HG03060 (cell line): ENCODE data around the gene NXN.
"Not testable (repeated sequence)": the region's sequence is repeated elsewhere in the genome, so short reads cannot be mapped to it uniquely, and the experiment has no call there.

Experiments
- ATAC-seq: cut with Tn5 transposase; IDR thresholded peaks from one replicate; pipeline ENCODE4 v1.9.1; 2021; ENCODE audit warnings: low read depth, moderate number of reproducible peaks; ENCODE audit not compliant: unreplicated experiment

Gene NXN

GRCh38 chr17:1007310-1008007 is 27.9 kb upstream of the NXN start:
- ATAC-seq: no peak

- no peak for ATAC-seq
Measured at GRCh38 chr17:1006054-1006453, 26.5 kb upstream of the NXN start.

DNA sequence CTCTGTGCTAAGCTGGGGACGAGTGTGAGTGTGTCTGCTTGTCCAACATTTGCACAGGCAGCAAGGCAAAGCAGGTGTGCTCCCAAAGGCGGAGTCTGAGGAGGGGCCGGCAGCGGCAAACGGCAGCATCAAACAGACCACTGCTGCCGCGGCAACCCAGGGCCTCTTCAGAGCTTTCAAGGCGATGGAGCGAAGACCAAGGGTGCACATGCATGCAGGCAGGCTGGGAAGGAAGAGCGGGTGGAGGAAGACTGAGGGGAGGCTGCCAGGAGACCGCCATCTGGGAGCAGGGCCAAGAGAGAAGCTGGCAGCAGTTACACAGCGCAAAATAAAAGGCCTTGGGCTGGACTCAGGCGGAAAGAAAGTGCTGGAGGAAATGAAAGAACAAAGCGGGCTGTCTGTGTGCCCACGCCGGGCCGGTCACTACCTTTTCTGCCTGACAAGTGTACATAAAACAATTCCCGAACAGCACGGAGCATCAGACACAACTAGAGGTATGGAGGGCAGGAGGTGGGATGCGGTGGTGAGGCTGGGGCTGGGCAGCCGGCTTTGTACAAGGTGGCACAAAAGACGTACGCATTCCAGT is 25.9 kb upstream of the NXN start:
- ATAC-seq: no peak

DNA sequence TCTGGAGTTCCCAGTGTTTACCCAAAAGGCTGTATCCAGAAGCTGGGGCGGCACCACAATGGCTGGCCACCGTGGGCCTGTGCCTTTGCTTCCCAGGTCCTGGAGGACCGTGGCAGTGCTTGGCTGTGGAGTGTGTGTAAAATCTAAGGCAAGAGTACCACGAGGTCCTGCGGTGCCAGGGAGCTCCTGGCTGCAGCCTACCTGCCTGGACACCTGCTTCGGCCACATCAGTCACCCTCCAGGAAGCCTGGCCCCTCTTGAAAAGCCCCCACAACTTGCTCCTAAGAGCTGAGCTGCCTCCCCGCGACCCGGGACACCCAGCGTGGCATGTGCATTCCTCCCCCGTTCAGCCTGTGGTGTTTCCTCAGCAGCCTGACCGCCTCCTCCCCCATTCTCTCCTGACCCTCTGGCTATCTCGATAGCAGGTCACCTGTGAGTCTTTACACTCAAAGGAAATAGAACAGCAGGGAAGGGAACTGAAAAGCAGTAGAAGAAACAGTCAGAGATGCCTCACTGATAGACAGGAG is 25.3 kb upstream of the NXN start:
- ATAC-seq: no peak

- no peak for ATAC-seq
Measured at GRCh38 chr17:1003972-1004768, 24.6 kb upstream of the NXN start.

DNA sequence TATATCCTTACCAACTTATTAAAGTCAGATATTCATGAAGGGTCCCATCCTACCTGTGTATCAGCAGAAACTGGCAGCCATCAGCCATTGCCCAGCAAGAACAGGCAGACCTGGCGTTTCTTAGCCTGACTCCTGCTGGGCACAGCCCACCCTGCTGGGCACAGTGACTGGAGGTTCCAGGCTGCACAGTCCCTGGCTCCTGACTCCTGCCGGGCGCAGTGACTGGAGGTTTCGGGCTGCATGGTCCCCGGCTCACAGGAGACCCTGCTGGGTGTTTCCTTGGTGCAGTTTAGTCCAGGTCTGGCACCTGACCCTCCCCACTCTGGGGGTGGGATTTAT is 24.0 kb upstream of the NXN start:
- ATAC-seq: no peak

DNA sequence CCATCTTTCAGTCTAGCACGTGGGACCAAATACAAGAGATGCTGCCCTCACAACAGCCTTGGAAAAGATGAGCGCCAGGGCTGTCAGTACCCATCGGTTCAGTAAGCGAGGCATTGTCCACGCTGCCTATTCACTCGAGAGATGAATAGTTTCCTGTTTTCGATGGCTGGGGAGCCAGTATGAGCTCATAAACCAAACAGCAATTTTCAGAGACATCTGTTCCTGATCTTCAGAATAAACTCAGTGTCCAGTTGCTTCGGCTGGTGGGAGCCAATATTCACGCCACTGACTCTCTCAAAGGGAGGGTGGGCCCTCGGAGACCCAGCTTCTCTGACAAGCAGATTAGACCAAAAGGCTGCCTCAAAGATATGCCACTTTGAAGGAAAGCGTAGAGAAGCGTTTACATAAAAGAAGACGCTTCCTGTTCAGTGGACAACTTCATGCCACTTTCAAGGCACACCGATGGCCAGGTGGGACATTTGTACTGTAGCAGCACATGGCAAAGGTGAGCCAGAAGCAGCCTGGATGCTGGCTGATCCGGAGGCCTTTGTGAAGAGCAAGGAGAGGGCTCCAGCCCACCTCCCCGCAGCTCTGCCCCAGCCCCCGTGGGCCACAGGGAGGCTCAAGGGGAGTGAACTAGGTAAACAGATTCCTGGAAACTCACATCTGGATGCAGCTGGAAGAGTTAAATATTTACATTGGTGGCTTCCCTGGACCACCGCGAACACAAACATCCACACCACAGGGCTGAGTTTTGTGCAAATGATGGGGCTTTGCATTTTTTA is 23.4 kb upstream of the NXN start:
- ATAC-seq: no peak

DNA sequence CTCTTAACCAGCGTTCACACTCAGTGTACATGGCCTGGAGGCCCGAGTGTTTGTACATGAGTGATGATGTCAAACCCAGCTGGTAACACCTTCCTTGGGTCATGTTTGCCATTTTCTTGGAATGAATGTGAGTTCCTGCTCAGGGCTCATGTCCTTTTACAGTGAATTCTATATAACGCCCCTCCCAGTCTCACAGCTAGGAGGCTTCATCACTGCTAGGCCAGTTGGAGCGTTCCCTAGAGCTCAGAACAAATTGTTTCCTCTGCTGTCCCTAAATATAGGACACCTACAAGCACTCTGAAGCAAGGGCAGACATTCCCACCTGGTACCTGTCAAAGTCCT is 22.8 kb upstream of the NXN start:
- ATAC-seq: no peak

DNA sequence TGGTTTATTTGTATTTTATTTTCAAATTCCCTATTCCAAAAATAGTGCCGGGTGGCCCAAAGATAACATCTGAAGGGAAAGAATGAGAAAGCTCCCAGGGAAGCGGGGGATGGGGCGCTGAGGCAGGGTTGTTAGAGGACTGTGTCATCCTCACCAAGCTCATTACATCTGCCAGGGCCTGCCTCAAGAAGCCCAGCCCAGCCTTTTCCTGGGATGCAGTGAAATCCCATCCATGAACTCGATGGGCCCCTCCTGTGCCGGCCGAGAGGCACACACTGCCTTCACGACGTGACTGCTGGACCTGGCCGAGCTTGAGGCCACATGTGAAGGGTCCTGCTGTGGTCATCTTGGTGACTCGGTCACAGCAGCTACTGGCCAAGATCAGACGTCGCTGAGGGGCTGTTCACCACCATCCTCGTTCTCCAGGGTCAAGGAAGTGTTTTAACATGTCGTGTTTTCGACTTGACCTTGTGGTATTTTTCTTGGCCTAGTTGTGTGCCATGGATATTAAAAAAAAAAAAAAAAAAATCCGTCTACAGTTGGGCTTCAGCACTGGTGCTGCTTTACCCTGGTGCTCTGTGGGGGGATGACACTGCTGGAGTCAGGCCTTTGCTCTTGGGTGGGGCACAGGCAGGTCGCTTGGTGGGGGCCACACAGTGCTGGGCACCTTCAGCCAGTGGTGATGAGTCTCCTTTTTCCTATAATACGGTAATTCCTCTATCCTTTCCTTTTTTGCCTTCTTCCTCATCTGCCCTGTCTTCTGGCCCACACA is 22.2 kb upstream of the NXN start:
- ATAC-seq: no peak

GRCh38 chr17:1000597-1001461 is 21.3 kb upstream of the NXN start:
- ATAC-seq: no peak

DNA sequence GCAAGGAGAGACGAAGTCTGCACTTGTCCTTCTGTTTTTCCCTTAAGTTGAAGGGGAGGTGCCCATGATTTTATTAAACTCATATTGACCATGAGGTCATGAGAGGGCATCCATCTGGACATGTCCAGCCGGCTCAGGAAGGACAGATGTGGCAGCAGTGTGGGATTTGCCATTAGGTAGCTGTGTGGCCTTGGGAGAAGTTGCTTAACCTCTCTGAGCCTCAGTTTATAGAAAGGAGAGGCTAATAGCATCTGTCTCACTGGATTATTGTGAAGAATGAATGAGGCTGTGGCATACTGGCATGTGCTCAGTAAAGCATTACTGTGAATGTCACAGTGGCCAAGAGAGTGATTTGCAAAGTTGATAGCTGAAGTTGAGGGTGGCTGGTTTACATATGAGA is 18.5 kb upstream of the NXN start:
- ATAC-seq: no peak

- peak; percentile 83 for ATAC-seq
Measured at GRCh38 chr17:996554-997344, 17.2 kb upstream of the NXN start, which contains the start of gene TIMM22. Gene TIMM22, plus strand, starts transcription at chr17:997129. Its CDS starts 14 bp downstream, at chr17:997143.

GRCh38 chr17:995324-995723 is 15.7 kb upstream of the NXN start:
- ATAC-seq: not testable (repeated sequence)

GRCh38 chr17:992933-993332 is 13.4 kb upstream of the NXN start:
- no peak for ATAC-seq

GRCh38 chr17:988561-988960 is 9.0 kb upstream of the NXN start:
- no peak for ATAC-seq

GRCh38 chr17:987931-988330 is 8.4 kb upstream of the NXN start:
- ATAC-seq: no peak

DNA sequence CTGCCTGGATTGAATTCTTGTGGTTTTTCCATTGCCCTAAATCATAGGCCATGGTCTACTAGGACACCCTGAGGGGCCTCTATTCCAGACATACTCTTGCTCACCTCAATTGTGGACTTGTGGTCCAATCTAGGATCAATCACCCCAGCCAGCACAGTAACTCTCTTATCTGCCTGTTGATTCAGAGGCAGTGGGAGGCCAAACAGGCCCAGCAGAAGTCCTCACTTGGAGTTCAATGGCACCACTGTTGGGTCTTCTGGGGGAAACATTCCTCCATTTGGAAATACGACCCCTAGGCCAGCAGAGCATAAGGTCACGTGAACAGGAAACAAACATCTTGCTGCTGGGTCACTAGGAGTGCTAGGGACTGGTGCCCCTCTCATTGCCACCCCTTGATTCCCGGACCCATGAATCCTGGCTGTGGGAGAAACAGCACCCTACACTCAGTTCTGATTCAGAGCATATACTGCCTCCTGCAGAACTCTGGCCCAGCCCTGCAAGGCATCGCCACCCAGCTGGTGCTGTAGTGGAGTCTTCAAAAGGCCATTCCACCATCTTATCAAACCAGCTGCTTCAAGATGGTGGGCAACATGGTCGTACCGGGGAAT is 6.8 kb upstream of the NXN start:
- no peak for ATAC-seq

DNA sequence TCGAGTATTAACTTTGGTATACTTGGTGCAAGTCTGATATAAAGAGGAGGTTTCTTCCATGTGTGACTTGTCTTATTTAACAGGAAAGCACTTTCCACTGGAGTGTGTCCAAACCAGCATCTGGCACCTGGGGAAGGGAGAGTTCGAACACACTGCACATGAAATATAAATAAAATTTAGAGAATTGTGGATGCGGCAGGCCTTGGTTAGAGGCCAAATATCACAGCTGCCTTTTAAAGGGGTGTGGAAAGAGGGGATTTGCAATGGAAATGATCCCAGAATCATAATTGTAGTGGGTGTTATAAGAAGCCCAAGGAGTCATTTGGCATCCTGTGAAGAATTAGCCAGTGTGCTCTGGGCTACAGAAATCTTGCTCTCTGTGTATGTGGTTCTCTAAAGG is 4.3 kb upstream of the NXN start:
- no peak for ATAC-seq
